Body of pancreas (tissue), 4 donors: Measurements from ENCODE around the gene CEBPA.

ENCODE experiments used
- CTCF ChIP-seq, 7 experiments: fragments of 450-650 bp in 4 of 7; fragments of 200-600 bp in 3 of 7; sonication (generic) in 3 of 7; IDR thresholded peaks; one replicate each; pipeline ENCODE4 v1.5.1; 2016 to 2019; ENCODE audit warnings: antibody characterized with exemption in 7 of 7
- POLR2A ChIP-seq, 3 donors: fragments of 450-650 bp; IDR thresholded peaks; one replicate each; pipeline ENCODE4 v1.6.1; 2016; ENCODE audit warnings: antibody characterized with exemption in 3 of 3, mild to moderate bottlenecking in 2 of 3

DNA sequence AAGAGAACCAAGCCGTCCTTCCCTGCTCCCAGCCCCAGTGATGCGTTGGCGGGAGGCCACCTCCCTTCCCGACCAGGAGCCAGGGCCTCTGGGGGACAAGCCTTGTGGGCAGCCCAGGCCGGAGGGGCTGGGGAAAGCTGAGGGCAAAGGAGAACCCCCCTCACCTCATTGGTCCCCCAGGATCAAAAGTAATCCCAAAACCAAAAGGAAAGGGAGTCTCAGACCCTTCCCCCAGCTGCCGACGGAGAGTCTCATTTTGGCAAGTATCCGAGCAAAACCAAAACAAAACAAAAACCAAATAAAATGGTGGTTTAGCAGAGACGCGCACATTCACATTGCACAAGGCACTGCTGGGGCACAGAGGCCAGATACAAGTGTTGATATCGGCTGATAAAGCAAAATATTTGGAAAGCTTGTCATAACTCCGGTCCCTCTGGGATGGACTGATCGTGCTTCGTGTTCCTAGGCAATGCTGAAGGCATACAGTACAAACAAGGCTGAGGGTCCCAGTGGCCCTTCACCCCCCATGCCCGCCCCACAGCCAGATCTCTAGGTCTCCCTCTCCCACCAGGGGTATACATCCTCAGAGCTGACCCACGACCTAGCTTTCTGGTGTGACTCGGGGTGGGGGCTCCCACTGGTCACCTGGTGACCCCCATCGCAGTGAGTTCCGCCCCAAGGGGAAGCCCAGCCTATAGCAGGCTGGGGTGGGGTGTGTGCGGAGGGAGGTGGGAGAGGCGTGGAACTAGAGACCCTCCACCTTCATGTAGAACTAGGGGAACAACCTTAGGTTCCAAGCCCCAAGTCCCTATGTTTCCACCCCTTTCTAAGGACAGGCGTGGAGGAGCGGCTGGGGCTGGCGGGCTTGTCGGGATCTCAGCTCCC lies 2.1 kb downstream of the CEBPA start:
- TF ChIP-seq CTCF (IDR thresholded peaks at IDR 0.05) (no peak), POLR2A (IDR thresholded peaks at IDR 0.05) (no peak)
